GM12878 (cell line): ENCODE measurements around the gene DGLUCY. TPM values are rescaled to one million over a fixed set of nuclear protein-coding genes. Genes with fewer than 3 reads are reported as not detected.
A peak's percentile ranks its signal among the peaks of the same experiment; 100 is the strongest.

ENCODE experiments used
- ATAC-seq: fragments of 200-7000 bp; cut with Tn5 transposase; 3 replicates; pipeline ENCODE4 v1.9.1; 2020; ENCODE audit warnings: mild to moderate bottlenecking, moderate library complexity
- BruUV-seq: library from RNA; stranded (reverse); fragments of 400-500 nt; replicated peaks from 2 replicates; lab custom pipeline; 2021; lab: Mats Ljungman, UMichigan
- CTCF ChIA-PET: fragments of 300-600 bp; sonication (Branson Sonifier 250); formaldehyde crosslinking; extraction: SDS; loops from one replicate; lab custom pipeline; 2021; ENCODE audit warnings: inconsistent platforms; lab: Yijun Ruan, JAX
- POLR2A ChIA-PET: fragments of 350-600 bp; formaldehyde crosslinking; extraction: SDS; loops from one replicate; lab custom pipeline; 2021; ENCODE audit warnings: inconsistent platforms; lab: Charles Lee
- RAD21 ChIA-PET: fragments of 300-600 bp; sonication (Branson Sonifier 250); formaldehyde crosslinking; loops from one replicate; lab custom pipeline; 2023; ENCODE audit warnings: antibody characterized with exemption; ENCODE audit not compliant: unreplicated experiment; lab: Charles Lee
- SMC1A ChIA-PET: fragments of 300-600 bp; sonication (Branson Sonifier 250); formaldehyde crosslinking; loops from one replicate; lab custom pipeline; 2023; ENCODE audit not compliant: unreplicated experiment, uncharacterized antibody; lab: Charles Lee
- DNase-seq: peaks from one replicate; pipeline ENCODE4 v3.0.0-alpha.2; 2011; ENCODE audit warnings: low read depth, low spot score
- FAIRE-seq: peaks from 3 replicates; lab custom pipeline; 2011; peaks lifted over from hg19 to GRCh38; lab: Jason Lieb, UNC
- H2AFZ ChIP-seq: 2 replicates; pipeline ENCODE4 v1.6.0; 2011; ENCODE audit warnings: low read depth, low read length, control low read depth; ENCODE audit not compliant: control insufficient read depth
- H3K27ac ChIP-seq: 2 replicates; pipeline ENCODE4 v1.5.1; 2011; ENCODE audit warnings: control low read depth; ENCODE audit not compliant: control insufficient read depth, insufficient read depth
- H3K27me3 ChIP-seq, 2 experiments: replicated peaks in 1 of 2; 2 replicates each; pipeline versions ENCODE4 v1.6.0 to v1.6.1; 2011; ENCODE audit warnings: low read length in 1 of 2; ENCODE audit not compliant: control insufficient read depth in 2 of 2, insufficient read depth in 2 of 2
- H3K36me3 ChIP-seq, 2 experiments: 2 replicates each; pipeline ENCODE4 v1.5.1; 2011; ENCODE audit warnings: low read length in 1 of 2; ENCODE audit not compliant: control insufficient read depth in 2 of 2, insufficient read depth in 2 of 2
- H3K4me1 ChIP-seq: 2 replicates; pipeline ENCODE4 v1.6.1; 2011; ENCODE audit warnings: mild to moderate bottlenecking, low read length, moderate library complexity, mixed read lengths; ENCODE audit not compliant: control insufficient read depth, insufficient read depth
- H3K4me2 ChIP-seq: 2 replicates; pipeline ENCODE4 v1.6.0; 2011; ENCODE audit warnings: control low read depth; ENCODE audit not compliant: control insufficient read depth, insufficient read depth
- H3K4me3 ChIP-seq: fragments of 200-600 bp; sonication (generic); 2 replicates; pipeline ENCODE4 v1.5.1; 2016
- H3K79me2 ChIP-seq: 2 replicates; pipeline ENCODE4 v1.6.0; 2011; ENCODE audit warnings: low read length; ENCODE audit not compliant: control insufficient read depth, insufficient read depth
- H3K9ac ChIP-seq: 2 replicates; pipeline ENCODE4 v1.8.0; 2011; ENCODE audit warnings: low read length, control low read depth, mixed read lengths; ENCODE audit not compliant: control insufficient read depth, insufficient read depth
- H3K9me3 ChIP-seq: replicated peaks from 3 replicates; pipeline ENCODE4 v1.5.1; 2011; ENCODE audit warnings: mild to moderate bottlenecking, low read length; ENCODE audit not compliant: control insufficient read depth, insufficient read depth
- H4K20me1 ChIP-seq: 2 replicates; pipeline ENCODE4 v1.6.0; 2011; ENCODE audit not compliant: control insufficient read depth, insufficient read depth
- ATF7 ChIP-seq: fragments of 450-650 bp; IDR thresholded peaks from 2 replicates; pipeline ENCODE4 v1.6.1; 2016; ENCODE audit warnings: low read depth, mild to moderate bottlenecking
- HDAC6 ChIP-seq: fragments of 200-600 bp; sonication (generic); IDR thresholded peaks from one replicate; pipeline ENCODE4 v1.8.0; 2017; ENCODE audit warnings: antibody characterized with exemption; ENCODE audit not compliant: unreplicated experiment
- IKZF1 ChIP-seq: fragments of 450-650 bp; conservative IDR thresholded peaks from 2 replicates; pipeline ENCODE4 v1.6.1; 2017; ENCODE audit warnings: antibody characterized with exemption, mild to moderate bottlenecking
- MEF2A ChIP-seq: IDR thresholded peaks from 2 replicates; pipeline ENCODE4 v1.6.1; 2011; ENCODE audit warnings: low read depth, mild to moderate bottlenecking, low read length, moderate library complexity; ENCODE audit not compliant: insufficient read depth
- RELA ChIP-seq: fragments of 450-650 bp; IDR thresholded peaks from 2 replicates; pipeline ENCODE4 v1.8.0; 2014; ENCODE audit warnings: borderline replicate concordance; ENCODE audit not compliant: partially characterized antibody
- ZNF207 ChIP-seq: fragments of 450-650 bp; IDR thresholded peaks from 2 replicates; pipeline ENCODE4 v1.6.1; 2014; ENCODE audit warnings: antibody characterized with exemption, mild to moderate bottlenecking, borderline replicate concordance
- ZNF274 ChIP-seq: IDR thresholded peaks from one replicate; pipeline ENCODE4 v1.8.0; 2011; ENCODE audit not compliant: insufficient read length, insufficient read depth
- ZNF384 ChIP-seq: IDR thresholded peaks from 2 replicates; pipeline ENCODE4 v1.6.1; 2012; ENCODE audit warnings: low read depth, mild to moderate bottlenecking, low read length, improper control_type of control experiment, borderline replicate concordance
- WGBS: methylation state at CpG from one replicate; pipeline ENCODE4 v1.1.6; 2016; ENCODE audit warnings: low lambda C conversion rate; ENCODE audit not compliant: insufficient replicate concordance, insufficient coverage; ENCODE audit errors: missing lambda C conversion rate; 5-methylcytosine and 5-hydroxymethylcytosine counted together
- in situ Hi-C: fragments of 300-500 bp; cut with MboI; formaldehyde crosslinking; loops from 9 replicates; pipeline ENCODE4 v1.14.3; 2018; ENCODE audit warnings: mixed read lengths
- intact Hi-C: fragments of 100-400 bp; cut with micrococcal nuclease; formaldehyde crosslinking; loops from one replicate; pipeline ENCODE4 v1.14.2; 2022; ENCODE audit not compliant: unreplicated experiment
- polyA plus RNA-seq, 11 experiments: library from polyadenylated mRNA; depleted of rRNA in 4 of 11; unstranded in 6 of 11; stranded (reverse) in 5 of 11; fragments of >200 nt; fragmentation: Nextera tagmentation in 4 of 11; fragmentation: Illumina TruSeq in 1 of 11; extraction: Ambion mirVana in 4 of 11; extraction: Trizol in 1 of 11; gene quantifications; 1 replicate in 1 of 11; 2 replicates in 10 of 11; pipeline versions ENCODE4 v1.2.1 to v1.2.3, GENCODE V29; 2011 to 2016; ENCODE audit warnings: inconsistent platforms in 2 of 11, missing spikeins in 2 of 11, low read depth in 1 of 11
- total RNA-seq, 4 experiments: library from RNA; depleted of rRNA in 3 of 4; stranded (reverse); fragments of >200 nt in 3 of 4; fragmentation: Illumina TruSeq in 1 of 4; extraction: Trizol in 1 of 4; gene quantifications; 2 replicates each; pipeline versions ENCODE4 v1.2.1 to v1.2.3, GENCODE V29; 2013 to 2021
- TF ChIP-seq, protein P1 (sequence below): IDR thresholded peaks from 2 replicates; pipeline ENCODE4 v1.6.1; 2012; ENCODE audit warnings: low read depth, low read length, improper control_type of control experiment
- TF ChIP-seq, protein P2 (sequence below): fragments of 450-650 bp; IDR thresholded peaks from 2 replicates; pipeline ENCODE4 v1.6.1; 2017; ENCODE audit warnings: antibody characterized with exemption, mild to moderate bottlenecking, moderate library complexity

Gene DGLUCY
- total and polyA plus RNA-seq, 10 of the 15 experiments (the other 5 are each of a cell fraction or from before 2014, with no cell fraction given), result 15.0 to 70.3 (median 55.1) TPM

- CTCF ChIA-PET, result interaction anchor here (0.9 kb wide), 1 partner anchor 39 kb away, joined by 3 read pairs; no protein-coding TSS in a partner anchor
- Histone ChIP-seq H3K9me3 (no peaks in the 10 kb centered on the region), H3K9ac (no peak overlapping the region), H3K4me2 (no peak overlapping the region), H2AFZ (no peak overlapping the region), H3K27ac (no peak overlapping the region), H3K79me2 (no peaks in the 10 kb centered on the region), H3K4me1 (no peaks in the 10 kb centered on the region; the same call in 1 of the 2 replicates), H3K27me3 (no peaks in the 10 kb centered on the region), H3K4me3 (no peak overlapping the region), H3K36me3 (peaks cover 16% of the 10 kb centered on the region in 2 experiments; a peak in 3 of 4 replicates), H4K20me1 (no peaks in the 10 kb centered on the region)
- POLR2A ChIA-PET, result no interaction called here
- intact Hi-C loops, result no loop called here
- SMC1A ChIA-PET, result interaction anchor here (0.8 kb wide), 1 partner anchor 11 kb away, joined by 4 read pairs; no protein-coding TSS in a partner anchor
- TSS peak; percentile 46 for BruUV-seq
- TF ChIP-seq RELA, result no peak
- no peak for TF ChIP-seq MEF2A
- no peak for TF ChIP-seq ZNF274
- no peak for TF ChIP-seq ATF7
- no peak for TF ChIP-seq HDAC6
- TF ChIP-seq, protein P1, sequence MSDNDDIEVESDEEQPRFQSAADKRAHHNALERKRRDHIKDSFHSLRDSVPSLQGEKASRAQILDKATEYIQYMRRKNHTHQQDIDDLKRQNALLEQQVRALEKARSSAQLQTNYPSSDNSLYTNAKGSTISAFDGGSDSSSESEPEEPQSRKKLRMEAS, result no peak
- TF ChIP-seq ZNF207, result no peak
- TF ChIP-seq IKZF1, result no peak
- TF ChIP-seq, protein P2, sequence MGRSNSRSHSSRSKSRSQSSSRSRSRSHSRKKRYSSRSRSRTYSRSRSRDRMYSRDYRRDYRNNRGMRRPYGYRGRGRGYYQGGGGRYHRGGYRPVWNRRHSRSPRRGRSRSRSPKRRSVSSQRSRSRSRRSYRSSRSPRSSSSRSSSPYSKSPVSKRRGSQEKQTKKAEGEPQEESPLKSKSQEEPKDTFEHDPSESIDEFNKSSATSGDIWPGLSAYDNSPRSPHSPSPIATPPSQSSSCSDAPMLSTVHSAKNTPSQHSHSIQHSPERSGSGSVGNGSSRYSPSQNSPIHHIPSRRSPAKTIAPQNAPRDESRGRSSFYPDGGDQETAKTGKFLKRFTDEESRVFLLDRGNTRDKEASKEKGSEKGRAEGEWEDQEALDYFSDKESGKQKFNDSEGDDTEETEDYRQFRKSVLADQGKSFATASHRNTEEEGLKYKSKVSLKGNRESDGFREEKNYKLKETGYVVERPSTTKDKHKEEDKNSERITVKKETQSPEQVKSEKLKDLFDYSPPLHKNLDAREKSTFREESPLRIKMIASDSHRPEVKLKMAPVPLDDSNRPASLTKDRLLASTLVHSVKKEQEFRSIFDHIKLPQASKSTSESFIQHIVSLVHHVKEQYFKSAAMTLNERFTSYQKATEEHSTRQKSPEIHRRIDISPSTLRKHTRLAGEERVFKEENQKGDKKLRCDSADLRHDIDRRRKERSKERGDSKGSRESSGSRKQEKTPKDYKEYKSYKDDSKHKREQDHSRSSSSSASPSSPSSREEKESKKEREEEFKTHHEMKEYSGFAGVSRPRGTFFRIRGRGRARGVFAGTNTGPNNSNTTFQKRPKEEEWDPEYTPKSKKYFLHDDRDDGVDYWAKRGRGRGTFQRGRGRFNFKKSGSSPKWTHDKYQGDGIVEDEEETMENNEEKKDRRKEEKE, result no peak
- TF ChIP-seq ZNF384, result no peak
- 86% methylated on average over 13 of the region's 13 CpGs for WGBS
- RAD21 ChIA-PET, result no interaction called here
- FAIRE-seq, result no peak
- in situ Hi-C loops, result no loop called here
- no peak for DNase-seq
- no peak for ATAC-seq
Observed at GRCh38 chr14:91216731-91217226, 102.9 kb downstream of the DGLUCY start.
